Measurements from ENCODE around the gene THAP7.

Gene THAP7

GRCh38 chr22:21031545-21032036, 29.7 kb upstream of the THAP7 start:
- DNase-seq (ENCODE audit: low spot score): no peak

GRCh38 chr22:21030621-21031544, 29.0 kb upstream of the THAP7 start:
- DNase-seq (ENCODE audit: low spot score): no peak

GRCh38 chr22:21030032-21030431, 28.1 kb upstream of the THAP7 start:
- DNase-seq (ENCODE audit: low spot score): no peak

- no peak for DNase-seq (ENCODE audit: low spot score)
Measured at GRCh38 chr22:21029486-21030025, 27.6 kb upstream of the THAP7 start.

GRCh38 chr22:21028277-21029251, 26.6 kb upstream of the THAP7 start:
- DNase-seq (ENCODE audit: low spot score): no peak

- no peak for DNase-seq (ENCODE audit: low spot score)
Measured at GRCh38 chr22:21026783-21027692, 25.1 kb upstream of the THAP7 start.

- DNase-seq (ENCODE audit: low spot score): no peak
Measured at GRCh38 chr22:21025763-21026755, 24.1 kb upstream of the THAP7 start.

- DNase-seq (ENCODE audit: low spot score): no peak
Measured at GRCh38 chr22:21025266-21025665, 23.3 kb upstream of the THAP7 start.

- DNase-seq (ENCODE audit: low spot score): no peak
Measured at GRCh38 chr22:21022955-21023614, 21.2 kb upstream of the THAP7 start.

- no peak for DNase-seq (ENCODE audit: low spot score)
Measured at GRCh38 chr22:21022507-21022906, 20.6 kb upstream of the THAP7 start.

- DNase-seq (ENCODE audit: low spot score): no peak
Measured at GRCh38 chr22:21020802-21021429, 19.0 kb upstream of the THAP7 start.

GRCh38 chr22:21018314-21018713, 16.4 kb upstream of the THAP7 start:
- no peak for DNase-seq (ENCODE audit: low spot score)

GRCh38 chr22:21016644-21017420, 14.9 kb upstream of the THAP7 start:
- no peak for DNase-seq (ENCODE audit: low spot score)

GRCh38 chr22:21015466-21016006, 13.6 kb upstream of the THAP7 start:
- DNase-seq (ENCODE audit: low spot score): no peak

- peak; percentile 48 for DNase-seq (ENCODE audit: low spot score)
Measured at GRCh38 chr22:21014726-21015465, 13.0 kb upstream of the THAP7 start, which contains the start of gene P2RX6. Gene P2RX6, plus strand, starts transcription at chr22:21015165. Its CDS starts 10 bp downstream, at chr22:21015175.

- DNase-seq (ENCODE audit: low spot score): peak; percentile 58
Measured at GRCh38 chr22:21014202-21014725, 12.3 kb upstream of the THAP7 start.

Measured in hematopoietic multipotent progenitor cell treated with erythropoietin and hydrocortisone succinate and interleukin-3 and kit ligand, for 15 days (in vitro differentiated cells).